NCI-H446 (cell line): Measurements from ENCODE around the gene DGKD.
"Not testable (repeated sequence)": the region's sequence is repeated elsewhere in the genome, so short reads cannot be mapped to it uniquely, and the experiment has no call there.

Source experiments
- DNase-seq, 2 experiments: peaks; one replicate each; lab custom pipeline; 2025; lab: John Stamatoyannopoulos, UW

The DGKD gene

GRCh38 chr2:233360771-233361176 is 6.5 kb downstream of the DGKD start:
- no peak for DNase-seq

DNA sequence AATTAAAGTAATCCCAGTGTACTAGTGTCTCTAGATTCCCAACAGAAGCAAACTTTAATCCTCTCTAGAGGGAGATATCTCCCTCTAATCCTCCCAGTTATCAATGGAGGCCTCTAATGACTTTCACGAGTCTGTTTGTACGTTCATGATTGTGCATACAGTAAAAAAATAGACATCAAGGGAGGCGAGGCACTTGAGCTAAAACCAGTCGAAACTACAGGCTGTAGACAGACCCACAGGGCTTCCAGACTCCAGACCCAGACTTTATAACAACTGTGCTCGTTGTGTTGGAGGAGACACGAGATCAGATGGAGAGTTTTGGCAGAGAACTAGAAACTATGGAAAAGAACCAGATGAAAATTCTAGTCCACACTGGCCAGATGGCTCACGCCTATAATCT is 7.0 kb downstream of the DGKD start:
- peak in 1 of 2 experiments; percentile 49 for DNase-seq

GRCh38 chr2:233362742-233363141 is 8.4 kb downstream of the DGKD start:
- no peak for DNase-seq

GRCh38 chr2:233363744-233364235 is 9.5 kb downstream of the DGKD start:
- DNase-seq, result no peak

DNA sequence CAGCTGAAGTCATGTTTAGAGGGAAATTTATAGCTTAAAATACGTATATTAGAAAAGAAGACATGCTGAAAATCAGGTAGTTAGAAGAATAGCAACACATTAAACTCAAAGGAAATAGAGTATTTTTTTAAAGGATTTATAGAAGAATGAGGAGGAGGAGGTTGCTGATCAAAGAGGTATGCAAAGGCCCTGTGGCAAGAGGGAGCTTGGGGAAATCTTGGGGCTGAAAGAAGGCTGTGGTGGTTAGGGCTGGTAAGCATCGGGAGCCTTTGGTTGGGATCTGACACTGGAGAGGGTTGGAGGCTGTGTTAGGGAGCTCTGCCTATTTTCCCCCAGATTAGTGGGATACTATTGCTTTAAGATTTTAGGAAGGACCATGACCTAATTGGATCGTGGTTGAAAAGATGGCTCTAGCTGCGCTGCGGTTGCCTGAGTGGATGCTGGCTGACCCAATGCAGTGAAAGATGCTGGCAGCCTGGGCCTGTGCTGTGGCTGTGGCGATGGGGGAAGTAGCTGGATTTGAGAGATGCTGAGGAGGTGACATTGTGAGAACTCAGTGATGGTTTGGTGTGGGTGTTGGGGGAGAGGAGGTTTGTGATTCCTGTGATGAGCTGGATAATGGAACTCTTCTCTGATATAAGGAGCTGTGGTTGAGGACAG is 11.7 kb downstream of the DGKD start:
- no peak for DNase-seq

DNA sequence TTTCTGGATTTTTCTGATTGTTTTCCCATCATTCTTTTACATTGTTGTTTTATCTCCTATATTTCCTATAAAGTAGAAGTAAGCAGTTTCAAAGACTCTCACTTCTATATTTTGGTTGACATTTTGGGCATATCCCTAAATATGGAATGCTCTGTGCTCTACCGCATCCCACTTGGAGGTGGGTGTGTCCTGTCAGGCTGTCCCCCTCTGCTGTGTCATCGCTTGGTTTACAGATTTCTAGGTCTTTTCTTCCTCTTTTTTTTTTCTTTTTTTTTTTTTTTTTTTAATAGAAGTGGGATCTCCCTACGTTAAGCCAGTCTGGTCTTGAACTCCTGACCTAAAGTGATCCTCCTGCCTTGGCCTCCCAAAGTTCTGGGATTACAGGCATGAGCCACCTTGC is 13.3 kb downstream of the DGKD start:
- DNase-seq, result no peak

GRCh38 chr2:233368756-233369155 is 14.5 kb downstream of the DGKD start:
- DNase-seq, result no peak

GRCh38 chr2:233369462-233369861 is 15.2 kb downstream of the DGKD start:
- no peak for DNase-seq

DNA sequence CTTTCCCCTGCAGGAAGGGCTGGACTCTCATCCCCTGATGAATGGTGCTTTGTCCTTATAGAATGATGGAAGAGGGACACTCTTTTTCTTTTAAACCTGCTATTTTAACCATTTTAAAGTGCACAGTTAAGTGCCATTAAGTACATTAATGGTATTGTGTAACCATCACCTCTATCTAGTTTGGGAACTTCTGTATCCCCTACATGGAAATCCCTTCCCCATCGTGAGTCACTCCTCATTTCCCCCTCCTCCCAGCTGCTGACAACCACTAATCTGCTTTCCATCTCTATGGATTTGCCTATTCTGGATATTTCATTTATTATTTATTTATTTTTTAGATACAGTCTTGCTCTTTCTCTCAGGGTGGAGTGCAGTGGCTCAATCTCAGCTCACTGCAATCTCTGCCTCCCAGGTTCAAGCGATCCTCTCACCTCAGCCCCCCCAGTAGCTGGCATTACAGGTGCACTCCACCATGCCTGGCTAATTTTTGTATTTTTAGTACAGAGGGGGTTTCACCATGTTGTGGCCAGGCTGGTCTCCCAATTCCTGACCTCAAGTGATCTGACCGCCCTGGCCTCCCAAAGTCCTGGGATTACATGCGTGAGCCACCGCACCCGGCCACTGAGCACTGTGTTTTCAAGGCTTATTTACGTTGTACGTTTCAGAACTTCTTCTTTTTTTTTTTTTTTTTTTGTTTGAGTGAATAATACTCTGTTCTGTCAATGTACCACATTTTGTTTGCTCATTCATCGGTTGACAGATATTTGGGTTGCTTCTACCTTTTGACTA is 15.8 kb downstream of the DGKD start:
- DNase-seq, result no peak

- DNase-seq, result no peak
Observed at GRCh38 chr2:233371641-233372040, 17.3 kb downstream of the DGKD start.

DNA sequence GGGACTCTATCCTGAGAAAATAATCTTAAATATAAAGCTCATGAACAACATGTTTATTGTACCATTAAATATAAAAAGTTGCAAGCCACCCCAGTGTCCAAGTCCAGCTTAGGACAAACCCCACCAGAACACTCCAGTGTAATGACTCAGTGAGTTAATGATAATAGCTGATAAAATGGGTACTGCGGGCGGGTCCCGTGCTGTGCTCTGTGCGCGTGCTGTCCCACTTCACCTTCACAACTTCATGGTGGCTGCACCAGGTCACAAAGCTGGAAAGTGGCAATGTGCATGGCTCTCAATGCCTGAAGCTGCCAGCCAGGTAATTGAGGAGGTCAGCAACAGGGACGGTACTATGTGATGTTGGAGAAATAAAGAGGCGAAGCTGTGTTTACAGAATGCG is 18.6 kb downstream of the DGKD start:
- DNase-seq, result no peak

DNA sequence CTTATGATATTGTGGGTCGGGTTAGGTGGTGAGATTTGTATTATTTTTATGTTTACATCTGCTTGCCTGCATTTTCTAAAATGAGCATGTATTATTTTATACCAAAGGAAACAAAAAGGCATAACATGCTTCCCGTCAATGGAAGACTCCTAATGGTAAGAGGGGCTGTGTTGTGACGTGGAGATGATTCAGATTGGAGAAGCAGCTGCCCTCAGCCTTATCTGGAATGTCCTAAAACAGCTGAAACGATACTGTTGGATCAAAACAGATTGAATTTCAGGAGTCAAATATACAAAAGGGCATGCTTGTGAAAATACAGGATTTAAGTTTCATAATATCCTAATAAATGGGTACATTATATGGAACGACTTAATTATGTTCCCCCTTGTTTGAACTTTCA is 19.0 kb downstream of the DGKD start:
- DNase-seq, result no peak

GRCh38 chr2:233374776-233375175 is 20.5 kb downstream of the DGKD start:
- DNase-seq, result not testable (repeated sequence)

GRCh38 chr2:233375490-233376314 is 21.4 kb downstream of the DGKD start:
- no peak for DNase-seq

- no peak for DNase-seq
Observed at GRCh38 chr2:233379034-233379433, 24.7 kb downstream of the DGKD start.

- no peak for DNase-seq
Observed at GRCh38 chr2:233379441-233379840, 25.1 kb downstream of the DGKD start.

- DNase-seq, result no peak
Observed at GRCh38 chr2:233380132-233380895, 26.0 kb downstream of the DGKD start.

DNA sequence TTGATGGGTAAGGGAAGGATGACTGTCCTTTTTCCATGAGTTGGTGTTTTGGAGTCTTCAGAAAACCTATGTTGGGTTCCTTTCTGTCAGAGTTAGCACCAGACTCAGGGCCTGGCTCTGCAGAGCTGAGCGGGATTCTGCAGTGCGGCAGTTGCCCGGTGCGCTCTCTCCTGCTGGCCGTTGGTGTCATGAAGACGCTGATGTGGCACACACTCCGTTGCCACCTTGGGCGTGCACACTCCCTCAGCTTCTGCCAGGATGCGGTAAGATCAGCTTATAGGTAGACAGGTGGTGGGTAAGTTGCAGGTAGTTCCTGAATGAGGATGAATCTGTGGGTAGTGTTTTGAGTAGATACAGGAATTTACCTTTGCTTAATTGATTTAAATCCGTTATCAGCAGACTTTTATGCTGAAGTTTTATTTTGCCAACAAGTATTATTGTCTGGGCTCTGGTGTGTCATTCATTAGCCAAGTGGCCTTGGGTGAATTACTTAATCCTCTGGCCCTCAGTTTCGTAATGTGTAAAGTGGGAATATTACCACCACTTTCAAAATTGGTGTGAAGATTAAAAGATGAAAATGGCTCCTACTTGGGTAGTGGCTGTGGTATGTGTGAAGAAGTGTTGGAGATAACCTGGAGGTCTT is 26.8 kb downstream of the DGKD start:
- no peak for DNase-seq

DNA sequence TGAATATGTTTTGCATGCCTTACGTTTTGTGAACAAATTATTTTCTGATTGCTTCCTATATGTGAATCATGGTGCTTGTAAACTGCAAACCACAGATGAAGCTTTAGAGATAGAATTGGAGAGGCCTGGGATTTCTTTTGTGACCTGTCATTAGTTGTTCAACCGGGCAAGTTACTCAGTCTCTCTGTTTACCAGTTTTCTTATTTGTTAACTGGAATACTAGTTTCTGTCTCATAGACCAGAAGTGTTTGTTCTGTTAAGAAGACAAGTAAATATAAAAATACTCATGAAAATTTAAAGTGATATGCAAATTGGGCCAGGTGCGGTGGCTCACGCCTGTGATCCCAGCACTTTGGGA is 27.3 kb downstream of the DGKD start:
- no peak for DNase-seq

- DNase-seq, result no peak
Observed at GRCh38 chr2:233384015-233384414, 29.7 kb downstream of the DGKD start.

GRCh38 chr2:233384811-233385488 is 30.7 kb downstream of the DGKD start:
- DNase-seq, result no peak
